COLO829 (cell line): ENCODE data around the gene SLC10A3.

ENCODE experiments used
- DNase-seq: peaks from one replicate; pipeline ENCODE4 v3.0.0; 2012; ENCODE audit warnings: low spot score

Gene SLC10A3

GRCh38 chrX:154437971-154438893 lies 52.2 kb downstream of the SLC10A3 start:
- DNase-seq, result no peak
